ENCODE results near the gene NDUFB10. TPM values are rescaled to one million over a fixed set of nuclear protein-coding genes. Genes with fewer than 3 reads are reported as not detected.
A peak's percentile ranks its signal among the peaks of the same experiment; 100 is the strongest.

The NDUFB10 gene
- polyA plus RNA-seq, 1 donor (not counting 4 experiments of a cell fraction or from before 2014, with no cell fraction given): 107 TPM

GRCh38 chr16:1993731-1994131, 34.4 kb downstream of the NDUFB10 start:
- dilution Hi-C loops (cut with MboI; ENCODE audit: extremely low pct_ligation_motif_present, low sequenced_read_pairs): no loop called here
- Histone ChIP-seq H3K79me2 (ENCODE audit: control insufficient read depth, insufficient read depth, low read length) (no peaks in the 10 kb centered on the region), H3K9me1 (ENCODE audit: control insufficient read depth, extremely low read depth, insufficient read depth, low read length) (no peaks in the 10 kb centered on the region), H2AFZ (ENCODE audit: control insufficient read depth, low read length) (no peak overlapping the region), H3K4me1 (ENCODE audit: control insufficient read depth, extremely low read depth, insufficient read depth, low read length) (peaks cover 25% of the 10 kb centered on the region), H3K9me3 (ENCODE audit: control insufficient read depth, low read depth, low read length) (no peaks in the 10 kb centered on the region), H3K4me2 (ENCODE audit: control insufficient read depth, extremely low read depth, insufficient read depth, low read depth, low read length) (no peak overlapping the region), H4K20me1 (ENCODE audit: control insufficient read depth, extremely low read depth, insufficient read depth, low read length) (peaks cover 3% of the 10 kb centered on the region), H3K36me3 (ENCODE audit: control insufficient read depth in 2 of 2, extremely low read depth in 1 of 2, insufficient read depth in 2 of 2, low read length in 2 of 2) (peaks cover 13 to 20% of the 10 kb centered on the region in 2 experiments), H3K27ac (ENCODE audit: control insufficient read depth, insufficient read depth, low read length) (no peak overlapping the region), H3K4me3 (ENCODE audit: control insufficient read depth in 2 of 3, extremely low read depth in 1 of 3, insufficient read depth in 2 of 3, low read depth in 1 of 3, low read length in 3 of 3) (no peak overlapping the region), H3K27me3 (ENCODE audit: control insufficient read depth, extremely low read depth, insufficient read depth, low read length) (peaks cover 26% of the 10 kb centered on the region), H3K9ac (ENCODE audit: control insufficient read depth, extremely low read depth, insufficient read depth, low read length) (no peak overlapping the region)
- TF ChIP-seq CTCF (optimal IDR thresholded peaks at IDR 0.05 in 1 of 3, IDR thresholded peaks at IDR 0.05 in 1 of 3, conservative IDR thresholded peaks at IDR 0.05 in 1 of 3; ENCODE audit: extremely low read depth in 1 of 3, insufficient read depth in 2 of 3, low read length in 3 of 3) (no peak), EZH2 (IDR thresholded peaks at IDR 0.05; ENCODE audit: low read length) (no peak)
- FAIRE-seq (peak; percentile 34), DNase-seq (ENCODE audit: low read depth, low spot score) (no peak)

GRCh38 chr16:1997494-1998359, 38.4 kb downstream of the NDUFB10 start:
- no peak for FAIRE-seq

More at GRCh38 chr16:1997494-1998359, 38.4 kb downstream of the NDUFB10 start:
- H3K36me3 ChIP-seq (ENCODE audit: control insufficient read depth in 2 of 2, extremely low read depth in 1 of 2, insufficient read depth in 2 of 2, low read length in 2 of 2): peaks cover 40 to 42% of the 10 kb centered on the region in 2 experiments
- H4K20me1 ChIP-seq (ENCODE audit: control insufficient read depth, extremely low read depth, insufficient read depth, low read length): peaks cover 12% of the 10 kb centered on the region
- no peak overlapping the region for H3K9ac ChIP-seq (ENCODE audit: control insufficient read depth, extremely low read depth, insufficient read depth, low read length)
- TF ChIP-seq EZH2 (IDR thresholded peaks at IDR 0.05; ENCODE audit: low read length): no peak
- TF ChIP-seq CTCF (optimal IDR thresholded peaks at IDR 0.05 in 1 of 3, IDR thresholded peaks at IDR 0.05 in 1 of 3, conservative IDR thresholded peaks at IDR 0.05 in 1 of 3; ENCODE audit: extremely low read depth in 1 of 3, insufficient read depth in 2 of 3, low read length in 3 of 3): no peak
- no peaks in the 10 kb centered on the region for H3K9me1 ChIP-seq (ENCODE audit: control insufficient read depth, extremely low read depth, insufficient read depth, low read length)
- dilution Hi-C loops (cut with MboI; ENCODE audit: extremely low pct_ligation_motif_present, low sequenced_read_pairs): no loop called here
- DNase-seq (ENCODE audit: low read depth, low spot score): no peak
- H3K27me3 ChIP-seq (ENCODE audit: control insufficient read depth, extremely low read depth, insufficient read depth, low read length): no peaks in the 10 kb centered on the region
- H3K4me3 ChIP-seq (ENCODE audit: control insufficient read depth in 2 of 3, extremely low read depth in 1 of 3, insufficient read depth in 2 of 3, low read depth in 1 of 3, low read length in 3 of 3): no peak overlapping the region
- no peak overlapping the region for H2AFZ ChIP-seq (ENCODE audit: control insufficient read depth, low read length)
- H3K9me3 ChIP-seq (ENCODE audit: control insufficient read depth, low read depth, low read length): no peaks in the 10 kb centered on the region
- H3K79me2 ChIP-seq (ENCODE audit: control insufficient read depth, insufficient read depth, low read length): peaks cover 12% of the 10 kb centered on the region
- H3K27ac ChIP-seq (ENCODE audit: control insufficient read depth, insufficient read depth, low read length): no peak overlapping the region
- H3K4me1 ChIP-seq (ENCODE audit: control insufficient read depth, extremely low read depth, insufficient read depth, low read length): peaks cover 4% of the 10 kb centered on the region
- no peak overlapping the region for H3K4me2 ChIP-seq (ENCODE audit: control insufficient read depth, extremely low read depth, insufficient read depth, low read depth, low read length)
